ENCODE results near the gene HLA-DRB1. TPM values are rescaled to one million over a fixed set of nuclear protein-coding genes. Genes with fewer than 3 reads are reported as not detected.

The HLA-DRB1 gene
- total and polyA plus RNA-seq, 2 donors (not counting 3 experiments of a cell fraction or from before 2014, with no cell fraction given): not detected

DNA sequence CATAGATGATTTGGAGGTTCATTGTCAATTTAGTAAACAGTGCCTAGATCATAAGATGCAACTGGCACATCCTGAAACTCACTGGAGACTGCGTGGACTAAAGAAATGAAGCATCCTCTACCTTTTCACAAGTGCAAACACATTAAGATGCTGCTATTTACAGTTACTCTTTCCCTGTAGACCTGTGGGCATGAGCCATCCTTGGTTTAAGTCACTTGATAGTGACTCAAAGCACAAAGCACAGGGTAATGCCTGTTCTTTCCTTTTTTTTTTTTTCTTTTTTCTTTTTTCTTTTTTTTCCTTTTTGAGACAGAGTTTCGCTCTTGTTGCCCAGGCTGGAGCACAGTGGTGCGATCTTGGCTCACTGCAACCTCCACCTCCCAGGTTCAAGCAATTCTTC, 37.6 kb upstream of the HLA-DRB1 start:
- DNase-seq (ENCODE audit: low read depth, low spot score): no peak
- BruUV-seq (replicated peaks): no TSS peak
- Histone ChIP-seq H3K4me2 (ENCODE audit: insufficient read depth, low read length) (no peak overlapping the region), H3K4me3 (replicated peaks in 1 of 3; ENCODE audit: insufficient read depth in 1 of 3, low read depth in 1 of 3, low read length in 3 of 3) (no peak overlapping the region), H3K9me3 (replicated peaks; ENCODE audit: control insufficient read depth, insufficient read depth, low read length) (no peaks in the 10 kb centered on the region), H3K27ac (ENCODE audit: insufficient read depth, low read depth, low read length) (no peak overlapping the region), H2AFZ (ENCODE audit: low read depth, low read length) (no peak overlapping the region), H3K27me3 (ENCODE audit: control insufficient read depth in 2 of 2, insufficient read depth in 2 of 2, low read length in 2 of 2) (no peaks in the 10 kb centered on the region), H4K20me1 (replicated peaks; ENCODE audit: control insufficient read depth, extremely low read depth, insufficient read depth, low read length) (no peaks in the 10 kb centered on the region), H3K9me1 (replicated peaks; ENCODE audit: control insufficient read depth, extremely low read depth, insufficient read depth, low read length) (no peaks in the 10 kb centered on the region), H3K36me3 (ENCODE audit: control insufficient read depth in 2 of 2, extremely low read depth in 1 of 2, insufficient read depth in 2 of 2, low read length in 2 of 2) (no peaks in the 10 kb centered on the region), H3K4me1 (ENCODE audit: control insufficient read depth, extremely low read depth, insufficient read depth, low read length) (no peaks in the 10 kb centered on the region), H3K79me2 (ENCODE audit: control insufficient read depth, insufficient read depth, low read length) (no peaks in the 10 kb centered on the region), H3K9ac (replicated peaks; ENCODE audit: extremely low read depth, insufficient read depth, low read length) (no peak overlapping the region)
- no peak for FAIRE-seq
- TF ChIP-seq EZH2 (IDR thresholded peaks at IDR 0.05; ENCODE audit: borderline replicate concordance, low read depth, low read length, severe bottlenecking): no peak
- dilution Hi-C loops (cut with MboI; ENCODE audit: extremely low pct_ligation_motif_present, low sequenced_read_pairs) (no loop called here), intact Hi-C loops (cut with micrococcal nuclease) (no loop called here)
- ChIA-PET CTCF (no interaction called here), POLR2A (no interaction called here)

DNA sequence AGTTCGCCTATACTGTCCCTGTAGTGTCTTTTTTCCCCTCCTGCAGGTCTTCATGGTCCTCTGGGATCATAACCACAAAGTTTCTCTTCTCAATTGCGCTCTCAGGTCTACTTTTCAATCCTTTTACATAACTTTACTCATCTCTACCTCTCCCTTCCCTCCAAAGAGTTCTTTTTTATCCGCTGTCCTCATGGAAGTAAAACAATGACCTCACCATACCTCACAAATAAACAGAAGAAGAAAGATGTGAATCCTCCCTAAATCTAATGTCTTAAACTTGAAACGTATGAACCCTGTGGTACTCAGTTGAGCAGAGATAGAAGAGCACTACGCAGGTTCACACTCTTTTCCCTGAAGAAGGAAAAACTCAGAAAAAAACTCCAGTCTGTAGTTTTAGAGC, 35.5 kb upstream of the HLA-DRB1 start:
- dilution Hi-C loops (cut with MboI; ENCODE audit: extremely low pct_ligation_motif_present, low sequenced_read_pairs) (no loop called here), intact Hi-C loops (cut with micrococcal nuclease) (no loop called here)
- Histone ChIP-seq H3K9me1 (replicated peaks; ENCODE audit: control insufficient read depth, extremely low read depth, insufficient read depth, low read length) (no peaks in the 10 kb centered on the region), H3K36me3 (ENCODE audit: control insufficient read depth in 2 of 2, extremely low read depth in 1 of 2, insufficient read depth in 2 of 2, low read length in 2 of 2) (no peaks in the 10 kb centered on the region), H3K4me1 (ENCODE audit: control insufficient read depth, extremely low read depth, insufficient read depth, low read length) (no peaks in the 10 kb centered on the region), H3K27ac (ENCODE audit: insufficient read depth, low read depth, low read length) (no peak overlapping the region), H3K4me2 (ENCODE audit: insufficient read depth, low read length) (no peak overlapping the region), H3K4me3 (replicated peaks in 1 of 3; ENCODE audit: insufficient read depth in 1 of 3, low read depth in 1 of 3, low read length in 3 of 3) (no peak overlapping the region), H3K27me3 (ENCODE audit: control insufficient read depth in 2 of 2, insufficient read depth in 2 of 2, low read length in 2 of 2) (no peaks in the 10 kb centered on the region), H2AFZ (ENCODE audit: low read depth, low read length) (no peak overlapping the region), H3K9me3 (replicated peaks; ENCODE audit: control insufficient read depth, insufficient read depth, low read length) (no peaks in the 10 kb centered on the region), H3K79me2 (ENCODE audit: control insufficient read depth, insufficient read depth, low read length) (no peaks in the 10 kb centered on the region), H4K20me1 (replicated peaks; ENCODE audit: control insufficient read depth, extremely low read depth, insufficient read depth, low read length) (no peaks in the 10 kb centered on the region), H3K9ac (replicated peaks; ENCODE audit: extremely low read depth, insufficient read depth, low read length) (no peak overlapping the region)
- DNase-seq (ENCODE audit: low read depth, low spot score) (no peak), FAIRE-seq (no peak)
- no TSS peak for BruUV-seq (replicated peaks)
- POLR2A ChIA-PET: no interaction called here
- CTCF ChIA-PET: no interaction called here
- TF ChIP-seq POLR2AphosphoS5 (IDR thresholded peaks at IDR 0.05; ENCODE audit: insufficient read depth, low read depth, low read length) (no peak), POLR2A (IDR thresholded peaks at IDR 0.05; ENCODE audit: low read depth, low read length) (no peak), JUN (IDR thresholded peaks at IDR 0.05; ENCODE audit: borderline replicate concordance, insufficient read depth, insufficient read length, low read depth) (no peak), MYC (IDR thresholded peaks at IDR 0.05; ENCODE audit: low read depth, low read length) (no peak), FOS (IDR thresholded peaks at IDR 0.05; ENCODE audit: borderline replicate concordance, insufficient read depth, low read length) (no peak), EZH2 (IDR thresholded peaks at IDR 0.05; ENCODE audit: borderline replicate concordance, low read depth, low read length, severe bottlenecking) (no peak), GATA2 (IDR thresholded peaks at IDR 0.05; ENCODE audit: insufficient read depth, insufficient read length, low read depth, low read length) (no peak)
- TF ChIP-seq, protein P1, sequence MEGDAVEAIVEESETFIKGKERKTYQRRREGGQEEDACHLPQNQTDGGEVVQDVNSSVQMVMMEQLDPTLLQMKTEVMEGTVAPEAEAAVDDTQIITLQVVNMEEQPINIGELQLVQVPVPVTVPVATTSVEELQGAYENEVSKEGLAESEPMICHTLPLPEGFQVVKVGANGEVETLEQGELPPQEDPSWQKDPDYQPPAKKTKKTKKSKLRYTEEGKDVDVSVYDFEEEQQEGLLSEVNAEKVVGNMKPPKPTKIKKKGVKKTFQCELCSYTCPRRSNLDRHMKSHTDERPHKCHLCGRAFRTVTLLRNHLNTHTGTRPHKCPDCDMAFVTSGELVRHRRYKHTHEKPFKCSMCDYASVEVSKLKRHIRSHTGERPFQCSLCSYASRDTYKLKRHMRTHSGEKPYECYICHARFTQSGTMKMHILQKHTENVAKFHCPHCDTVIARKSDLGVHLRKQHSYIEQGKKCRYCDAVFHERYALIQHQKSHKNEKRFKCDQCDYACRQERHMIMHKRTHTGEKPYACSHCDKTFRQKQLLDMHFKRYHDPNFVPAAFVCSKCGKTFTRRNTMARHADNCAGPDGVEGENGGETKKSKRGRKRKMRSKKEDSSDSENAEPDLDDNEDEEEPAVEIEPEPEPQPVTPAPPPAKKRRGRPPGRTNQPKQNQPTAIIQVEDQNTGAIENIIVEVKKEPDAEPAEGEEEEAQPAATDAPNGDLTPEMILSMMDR (IDR thresholded peaks at IDR 0.05; ENCODE audit: extremely low read depth in 1 of 2, insufficient read depth in 1 of 2, low read depth in 1 of 2, low read length in 2 of 2): no peak
- TF ChIP-seq, protein P2, sequence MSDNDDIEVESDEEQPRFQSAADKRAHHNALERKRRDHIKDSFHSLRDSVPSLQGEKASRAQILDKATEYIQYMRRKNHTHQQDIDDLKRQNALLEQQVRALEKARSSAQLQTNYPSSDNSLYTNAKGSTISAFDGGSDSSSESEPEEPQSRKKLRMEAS (IDR thresholded peaks at IDR 0.05; ENCODE audit: insufficient read depth, insufficient read length): no peak
